ENCODE data around the gene FBXL17. TPM values are rescaled to one million over a fixed set of nuclear protein-coding genes. Genes with fewer than 3 reads are reported as not detected.

Gene FBXL17
- total and polyA plus RNA-seq, 2 experiments from 2014 or later, result 1.8 to 13.1 TPM

DNA sequence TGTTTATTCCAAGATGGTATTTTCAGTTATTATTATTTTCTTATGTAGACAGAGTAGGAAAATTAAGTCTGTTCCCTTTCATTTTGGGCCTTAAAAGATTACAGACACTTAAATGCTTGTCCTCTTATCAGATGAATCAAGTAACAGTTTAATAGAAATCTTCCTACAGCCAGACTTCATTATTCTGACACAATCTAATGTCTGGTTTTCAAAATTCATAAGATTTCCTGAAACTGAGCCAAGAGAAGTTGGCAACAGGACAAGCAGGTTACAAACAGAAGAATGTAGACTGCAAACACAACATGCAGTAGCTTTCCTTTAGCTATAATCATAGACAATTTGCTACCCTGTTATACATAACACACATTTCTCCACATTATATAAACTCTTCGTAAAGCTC is 130.5 kb downstream of the FBXL17 start:
- Histone ChIP-seq H3K27ac (no peak overlapping the region), H3K4me2 (ENCODE audit: unreplicated experiment) (no peak overlapping the region), H3K9ac (no peak overlapping the region), H3K9me2 (ENCODE audit: insufficient read depth) (no peaks in the 10 kb centered on the region), H2AFZ (no peak overlapping the region), H3K4me1 (ENCODE audit: insufficient read depth) (no peaks in the 10 kb centered on the region), H3K4me3 (no peak overlapping the region), H3K9me3 (ENCODE audit: low read depth) (no peaks in the 10 kb centered on the region), H3K27me3 (replicated peaks; ENCODE audit: insufficient read depth) (no peaks in the 10 kb centered on the region), H3F3A (ENCODE audit: insufficient read depth) (no peaks in the 10 kb centered on the region), H3K79me2 (ENCODE audit: insufficient read depth) (no peaks in the 10 kb centered on the region), H3K36me3 (ENCODE audit: low read depth) (no peaks in the 10 kb centered on the region), H4K20me1 (ENCODE audit: insufficient read depth) (no peaks in the 10 kb centered on the region)
- no peak for DNase-seq
- no peak for TF ChIP-seq EZH2 (IDR thresholded peaks at IDR 0.05; ENCODE audit: insufficient read depth, poor library complexity, severe bottlenecking)
- TF ChIP-seq EZH2phosphoT487 (IDR thresholded peaks at IDR 0.05; ENCODE audit: insufficient read depth, low read depth), result no peak
- in situ Hi-C loops (cut with MboI), result no loop called here
- WGBS, 2 experiments (ENCODE audit: low coverage in 1 of 2, low lambda C conversion rate in 2 of 2, missing lambda C conversion rate in 2 of 2), result 97 to 98% methylated on average over 1 of the region's 1 CpG

GRCh38 chr5:108249785-108250426 is 132.0 kb downstream of the FBXL17 start:
- no peaks in the 10 kb centered on the region for H3K9me2 ChIP-seq (ENCODE audit: insufficient read depth)
- H3K9ac ChIP-seq, result no peak overlapping the region
- no peak overlapping the region for H2AFZ ChIP-seq
- H3K36me3 ChIP-seq (ENCODE audit: low read depth), result no peaks in the 10 kb centered on the region
- no peaks in the 10 kb centered on the region for H3F3A ChIP-seq (ENCODE audit: insufficient read depth)
- H3K27me3 ChIP-seq (replicated peaks; ENCODE audit: insufficient read depth), result no peaks in the 10 kb centered on the region
- 42 to 57% methylated on average over 3 of the region's 3 CpGs for WGBS, 2 experiments (ENCODE audit: low coverage in 1 of 2, low lambda C conversion rate in 2 of 2, missing lambda C conversion rate in 2 of 2)
- no peaks in the 10 kb centered on the region for H3K9me3 ChIP-seq (ENCODE audit: low read depth)
- no peak overlapping the region for H3K4me2 ChIP-seq (ENCODE audit: unreplicated experiment)
- no peak for TF ChIP-seq EZH2phosphoT487 (IDR thresholded peaks at IDR 0.05; ENCODE audit: insufficient read depth, low read depth)
- no peak for TF ChIP-seq EZH2 (IDR thresholded peaks at IDR 0.05; ENCODE audit: insufficient read depth, poor library complexity, severe bottlenecking)
- no peaks in the 10 kb centered on the region for H3K79me2 ChIP-seq (ENCODE audit: insufficient read depth)
- H3K4me3 ChIP-seq, result no peak overlapping the region
- DNase-seq, result no peak
- H4K20me1 ChIP-seq (ENCODE audit: insufficient read depth), result no peaks in the 10 kb centered on the region; the same call in 1 of the 2 replicates
- in situ Hi-C loops (cut with MboI), result no loop called here
- H3K27ac ChIP-seq, result no peak overlapping the region
- no peaks in the 10 kb centered on the region for H3K4me1 ChIP-seq (ENCODE audit: insufficient read depth)

DNA sequence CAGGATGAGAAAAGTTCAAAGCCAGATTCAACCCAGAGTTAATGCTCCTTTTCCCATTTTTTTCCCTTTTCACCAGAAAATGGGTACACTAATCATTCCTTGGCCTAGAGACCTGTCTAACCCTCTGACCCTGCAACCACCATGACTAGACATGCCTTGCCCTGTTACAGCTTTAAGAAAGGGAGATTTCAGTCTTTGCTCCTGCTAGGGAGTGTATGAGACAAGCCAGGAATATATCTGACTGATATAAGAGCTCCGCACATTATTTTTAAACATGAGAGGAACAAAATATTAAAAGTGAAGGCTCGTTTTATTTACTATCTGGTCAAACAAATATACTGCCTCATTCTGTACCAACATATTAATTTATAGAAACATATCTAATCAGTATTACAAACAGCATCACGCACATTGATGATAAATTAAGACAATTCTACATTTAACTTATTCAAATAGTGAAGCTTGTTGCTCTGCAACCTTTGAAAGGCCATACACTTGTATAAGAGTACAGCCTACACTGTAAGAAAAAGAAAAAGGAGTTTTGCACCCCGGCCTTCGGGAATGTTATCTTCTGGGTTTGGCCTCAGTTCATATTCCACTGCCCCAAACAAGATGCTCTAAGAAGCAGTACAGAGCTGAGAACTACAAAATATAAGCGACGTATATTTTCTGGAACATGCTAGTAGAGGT is 132.7 kb downstream of the FBXL17 start:
- in situ Hi-C loops (cut with MboI), result no loop called here
- Histone ChIP-seq H3K27me3 (replicated peaks; ENCODE audit: insufficient read depth) (no peaks in the 10 kb centered on the region), H4K20me1 (ENCODE audit: insufficient read depth) (no peaks in the 10 kb centered on the region; the same call in 1 of the 2 replicates)

DNA sequence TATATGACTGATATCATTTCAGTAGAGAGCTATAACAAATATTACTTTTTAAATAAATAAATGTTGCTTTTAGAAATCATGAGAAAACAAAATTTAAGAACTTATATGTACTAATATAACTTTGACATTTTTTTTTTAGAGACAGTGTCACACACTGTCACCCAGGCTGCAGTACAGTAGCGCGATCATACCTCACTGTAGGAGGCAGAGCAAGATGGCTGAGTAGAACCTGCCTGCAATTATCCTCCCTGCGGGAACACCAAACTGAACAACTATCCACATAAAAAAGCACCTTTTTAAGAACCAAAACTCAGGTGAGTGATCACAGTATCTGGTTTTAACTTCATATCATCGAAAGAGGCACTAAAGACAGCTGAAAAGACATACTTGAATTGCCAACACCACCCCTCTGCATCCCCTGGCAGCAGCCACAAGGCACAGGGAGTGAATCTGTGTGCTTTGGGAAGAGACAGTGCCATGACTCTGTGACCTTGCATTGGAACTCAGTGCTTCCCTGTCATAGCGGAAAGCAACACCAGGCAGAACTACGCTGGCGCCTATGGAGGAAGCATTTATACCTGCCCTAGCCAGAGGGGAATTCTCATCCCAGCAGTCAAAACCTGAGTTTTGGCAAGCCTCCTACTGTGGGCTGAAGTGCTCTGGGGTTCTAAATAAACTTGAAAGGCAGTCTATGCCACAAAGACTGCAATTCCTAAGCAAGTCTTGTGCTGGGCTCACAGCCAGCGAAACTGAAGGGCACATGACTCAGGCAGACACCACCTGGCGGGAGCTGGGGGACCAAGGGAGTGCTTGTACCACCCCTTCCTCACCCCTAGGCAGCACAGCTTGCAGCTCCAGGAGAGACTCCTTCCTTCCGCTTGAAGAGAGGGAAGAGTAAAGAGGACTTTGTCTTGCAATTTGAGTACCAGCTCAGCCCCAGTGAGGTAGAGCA is 142.7 kb downstream of the FBXL17 start:
- WGBS, 2 experiments (ENCODE audit: low coverage in 1 of 2, low lambda C conversion rate in 2 of 2, missing lambda C conversion rate in 2 of 2), result 85 to 87% methylated on average over 10 of the region's 10 CpGs

More for the DNA sequence above, 132.7 kb downstream of the FBXL17 start:
- Histone ChIP-seq H3K9me3 (ENCODE audit: low read depth) (no peaks in the 10 kb centered on the region), H3K4me2 (ENCODE audit: unreplicated experiment) (no peak overlapping the region), H3K79me2 (ENCODE audit: insufficient read depth) (no peaks in the 10 kb centered on the region), H3K27ac (no peak overlapping the region), H3F3A (ENCODE audit: insufficient read depth) (no peaks in the 10 kb centered on the region), H3K9me2 (ENCODE audit: insufficient read depth) (no peaks in the 10 kb centered on the region), H2AFZ (no peak overlapping the region), H3K4me3 (no peak overlapping the region), H3K4me1 (ENCODE audit: insufficient read depth) (no peaks in the 10 kb centered on the region), H3K36me3 (ENCODE audit: low read depth) (no peaks in the 10 kb centered on the region), H3K9ac (no peak overlapping the region)
- no peak for DNase-seq
- TF ChIP-seq EZH2phosphoT487 (IDR thresholded peaks at IDR 0.05; ENCODE audit: insufficient read depth, low read depth) (no peak), EZH2 (IDR thresholded peaks at IDR 0.05; ENCODE audit: insufficient read depth, poor library complexity, severe bottlenecking) (no peak)
- WGBS, 2 experiments (ENCODE audit: low coverage in 1 of 2, low lambda C conversion rate in 2 of 2, missing lambda C conversion rate in 2 of 2), result 83 to 88% methylated on average over 7 of the region's 7 CpGs

More for the DNA sequence above, 142.7 kb downstream of the FBXL17 start:
- Histone ChIP-seq H3K4me1 (ENCODE audit: insufficient read depth) (no peaks in the 10 kb centered on the region), H4K20me1 (ENCODE audit: insufficient read depth) (no peaks in the 10 kb centered on the region), H3K9me2 (ENCODE audit: insufficient read depth) (no peaks in the 10 kb centered on the region), H3K4me2 (ENCODE audit: unreplicated experiment) (no peak overlapping the region), H3K36me3 (ENCODE audit: low read depth) (no peaks in the 10 kb centered on the region), H3K79me2 (ENCODE audit: insufficient read depth) (no peaks in the 10 kb centered on the region), H3F3A (ENCODE audit: insufficient read depth) (no peaks in the 10 kb centered on the region), H3K9ac (no peak overlapping the region), H3K9me3 (ENCODE audit: low read depth) (no peaks in the 10 kb centered on the region), H3K27ac (no peak overlapping the region), H3K27me3 (replicated peaks; ENCODE audit: insufficient read depth) (no peaks in the 10 kb centered on the region), H3K4me3 (no peak overlapping the region), H2AFZ (no peak overlapping the region)
- in situ Hi-C loops (cut with MboI), result no loop called here
- DNase-seq, result no peak
- TF ChIP-seq EZH2 (IDR thresholded peaks at IDR 0.05; ENCODE audit: insufficient read depth, poor library complexity, severe bottlenecking) (no peak), EZH2phosphoT487 (IDR thresholded peaks at IDR 0.05; ENCODE audit: insufficient read depth, low read depth) (no peak)

All from GM23248 (cell line).